Measurements from ENCODE around the gene IDH3G.

The IDH3G gene

DNA sequence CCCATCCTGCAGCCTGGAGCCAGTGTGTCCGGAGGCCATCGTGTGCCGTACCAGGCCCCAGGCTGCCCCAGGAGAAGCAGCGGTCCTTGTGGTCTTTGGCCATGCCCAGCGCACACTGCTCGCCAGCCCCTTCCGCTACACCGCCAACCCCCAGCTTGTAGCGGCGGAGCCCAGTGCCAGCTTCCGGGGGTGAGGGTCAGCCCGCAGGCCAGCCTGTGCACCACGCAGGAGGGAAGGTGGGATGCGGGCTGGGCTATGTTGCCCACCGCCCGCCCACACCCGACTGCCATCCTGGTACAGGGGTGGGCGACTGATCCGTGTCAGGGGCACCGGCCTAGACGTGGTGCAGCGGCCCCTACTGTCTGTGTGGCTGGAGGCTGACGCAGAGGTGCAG is 21.0 kb downstream of the IDH3G start:
- Histone ChIP-seq H3K9me2 (ENCODE audit: low read depth, low read length) (no peaks in the 10 kb centered on the region), H3K27me3 (ENCODE audit: insufficient read depth, low read length) (no peaks in the 10 kb centered on the region), H3K4me3 (ENCODE audit: low read depth, low read length, poor library complexity, severe bottlenecking) (no peak overlapping the region), H3K79me2 (ENCODE audit: insufficient read depth, low read length) (no peaks in the 10 kb centered on the region), H4K20me1 (ENCODE audit: insufficient read depth, low read length) (no peaks in the 10 kb centered on the region), H3K9me3 (ENCODE audit: low read length) (no peaks in the 10 kb centered on the region), H3K4me2 (ENCODE audit: low read length) (no peak overlapping the region), H3K27ac (ENCODE audit: low read depth, low read length, poor library complexity, severe bottlenecking) (no peak overlapping the region), H3K4me1 (ENCODE audit: insufficient read depth, low read length, severe bottlenecking) (no peaks in the 10 kb centered on the region), H3K9ac (ENCODE audit: low read length) (no peak overlapping the region), H3K36me3 (ENCODE audit: insufficient read depth, low read length) (no peaks in the 10 kb centered on the region), H2AFZ (ENCODE audit: low read length) (no peak overlapping the region), H3F3A (ENCODE audit: insufficient read depth, low read length) (no peaks in the 10 kb centered on the region)
- TF ChIP-seq, protein P1, sequence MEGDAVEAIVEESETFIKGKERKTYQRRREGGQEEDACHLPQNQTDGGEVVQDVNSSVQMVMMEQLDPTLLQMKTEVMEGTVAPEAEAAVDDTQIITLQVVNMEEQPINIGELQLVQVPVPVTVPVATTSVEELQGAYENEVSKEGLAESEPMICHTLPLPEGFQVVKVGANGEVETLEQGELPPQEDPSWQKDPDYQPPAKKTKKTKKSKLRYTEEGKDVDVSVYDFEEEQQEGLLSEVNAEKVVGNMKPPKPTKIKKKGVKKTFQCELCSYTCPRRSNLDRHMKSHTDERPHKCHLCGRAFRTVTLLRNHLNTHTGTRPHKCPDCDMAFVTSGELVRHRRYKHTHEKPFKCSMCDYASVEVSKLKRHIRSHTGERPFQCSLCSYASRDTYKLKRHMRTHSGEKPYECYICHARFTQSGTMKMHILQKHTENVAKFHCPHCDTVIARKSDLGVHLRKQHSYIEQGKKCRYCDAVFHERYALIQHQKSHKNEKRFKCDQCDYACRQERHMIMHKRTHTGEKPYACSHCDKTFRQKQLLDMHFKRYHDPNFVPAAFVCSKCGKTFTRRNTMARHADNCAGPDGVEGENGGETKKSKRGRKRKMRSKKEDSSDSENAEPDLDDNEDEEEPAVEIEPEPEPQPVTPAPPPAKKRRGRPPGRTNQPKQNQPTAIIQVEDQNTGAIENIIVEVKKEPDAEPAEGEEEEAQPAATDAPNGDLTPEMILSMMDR (IDR thresholded peaks at IDR 0.05; ENCODE audit: low read length), result peak; percentile 24; the same call in 1 of the 2 replicates
- no peak for TF ChIP-seq EZH2 (IDR thresholded peaks at IDR 0.05; ENCODE audit: borderline replicate concordance, low read length)

DNA sequence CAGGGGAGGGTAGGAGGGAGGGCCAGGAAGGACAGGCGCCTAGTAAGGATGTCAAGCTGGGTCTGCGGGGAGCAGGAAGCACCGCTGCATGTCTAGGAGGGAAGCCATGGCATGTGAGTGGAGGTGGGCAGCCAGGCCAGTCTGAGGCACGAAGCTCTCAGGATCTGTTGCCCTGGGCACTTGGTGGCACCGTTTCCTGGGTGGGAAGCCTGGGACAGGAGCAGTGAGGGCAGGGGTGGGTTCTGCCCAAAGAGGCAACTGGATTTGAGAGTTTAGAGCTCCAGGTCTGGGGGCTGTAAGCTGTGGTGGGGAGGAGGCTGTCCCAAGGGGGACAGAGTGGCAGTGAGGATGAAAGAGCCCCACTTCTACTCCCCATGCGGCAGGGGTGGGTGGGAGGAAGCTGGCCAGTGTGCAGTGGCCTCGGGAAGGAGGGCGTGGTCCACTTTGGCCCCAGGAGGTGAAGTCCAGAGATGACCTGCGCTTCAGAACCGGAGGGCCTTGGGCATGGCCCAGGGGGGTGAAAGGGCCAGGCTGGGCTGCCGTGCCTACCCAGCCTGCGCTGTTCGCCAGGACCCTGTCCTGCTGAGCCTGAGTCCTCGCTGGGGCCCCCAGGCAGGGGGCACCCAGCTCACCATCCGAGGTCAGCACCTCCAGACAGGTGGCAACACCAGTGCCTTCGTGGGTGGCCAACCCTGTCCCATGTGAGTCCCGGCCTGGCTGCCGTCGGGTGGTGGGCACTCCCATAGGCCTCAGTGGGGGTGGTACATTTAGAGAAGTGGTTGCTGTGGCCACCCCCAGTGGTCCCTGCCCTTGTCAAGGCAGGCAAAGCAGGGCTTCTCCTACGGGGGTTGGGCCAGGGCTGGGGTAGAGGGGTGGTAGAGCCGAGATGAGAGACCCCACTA is 21.6 kb downstream of the IDH3G start:
- Histone ChIP-seq H3K27ac (ENCODE audit: low read depth, low read length, poor library complexity, severe bottlenecking) (no peak overlapping the region), H3K4me2 (ENCODE audit: low read length) (no peak overlapping the region), H3K4me1 (ENCODE audit: insufficient read depth, low read length, severe bottlenecking) (no peaks in the 10 kb centered on the region)

DNA sequence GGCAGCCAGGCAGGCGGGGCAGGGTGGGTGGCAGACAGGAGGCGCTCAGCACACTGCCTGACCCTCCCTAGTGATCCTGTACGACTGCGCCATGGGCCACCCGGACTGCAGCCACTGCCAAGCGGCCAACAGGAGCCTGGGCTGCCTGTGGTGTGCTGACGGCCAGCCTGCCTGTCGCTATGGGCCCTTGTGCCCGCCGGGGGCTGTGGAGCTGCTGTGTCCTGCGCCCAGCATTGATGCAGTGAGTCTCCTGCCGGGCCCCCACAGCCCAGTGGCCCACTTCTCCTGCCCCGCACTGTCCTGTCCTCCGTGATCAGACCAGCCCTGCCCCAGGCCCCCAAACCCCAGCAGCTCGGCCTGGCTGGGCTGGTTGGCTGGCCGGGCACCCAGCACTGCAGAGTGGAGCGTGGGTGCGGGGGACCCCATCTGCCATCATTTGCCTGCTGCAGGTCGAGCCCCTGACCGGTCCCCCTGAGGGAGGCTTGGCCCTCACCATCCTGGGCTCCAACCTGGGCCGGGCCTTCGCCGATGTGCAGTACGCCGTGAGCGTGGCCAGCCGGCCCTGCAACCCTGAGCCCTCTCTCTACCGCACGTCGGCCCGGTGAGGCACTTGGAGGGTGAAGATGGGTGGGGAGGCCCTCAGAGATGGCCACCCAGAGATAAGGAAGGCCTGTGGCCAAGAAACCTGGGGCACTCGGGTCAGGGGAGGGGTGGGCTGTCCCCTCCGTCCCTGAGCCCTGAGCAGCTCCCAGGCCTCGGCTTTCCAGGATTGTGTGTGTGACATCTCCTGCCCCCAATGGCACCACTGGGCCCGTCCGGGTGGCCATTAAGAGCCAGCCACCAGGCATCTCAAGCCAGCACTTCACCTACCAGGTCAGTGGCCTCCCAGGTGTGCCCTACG is 22.5 kb downstream of the IDH3G start:
- H3K9me3 ChIP-seq (ENCODE audit: low read length), result no peaks in the 10 kb centered on the region
- no peaks in the 10 kb centered on the region for H3K27me3 ChIP-seq (ENCODE audit: insufficient read depth, low read length)
- H3K27ac ChIP-seq (ENCODE audit: low read depth, low read length, poor library complexity, severe bottlenecking), result no peak overlapping the region
- H2AFZ ChIP-seq (ENCODE audit: low read length), result no peak overlapping the region
- H3K9me2 ChIP-seq (ENCODE audit: low read depth, low read length), result no peaks in the 10 kb centered on the region
- H3K4me1 ChIP-seq (ENCODE audit: insufficient read depth, low read length, severe bottlenecking), result no peaks in the 10 kb centered on the region
- no peak overlapping the region for H3K4me3 ChIP-seq (ENCODE audit: low read depth, low read length, poor library complexity, severe bottlenecking)
- no peaks in the 10 kb centered on the region for H3K36me3 ChIP-seq (ENCODE audit: insufficient read depth, low read length)
- H3F3A ChIP-seq (ENCODE audit: insufficient read depth, low read length), result no peaks in the 10 kb centered on the region
- no peaks in the 10 kb centered on the region for H4K20me1 ChIP-seq (ENCODE audit: insufficient read depth, low read length)
- H3K9ac ChIP-seq (ENCODE audit: low read length), result no peak overlapping the region
- H3K4me2 ChIP-seq (ENCODE audit: low read length), result no peak overlapping the region
- H3K79me2 ChIP-seq (ENCODE audit: insufficient read depth, low read length), result no peaks in the 10 kb centered on the region
- TF ChIP-seq, protein P1 (IDR thresholded peaks at IDR 0.05; ENCODE audit: low read length), result no peak
- TF ChIP-seq EZH2 (IDR thresholded peaks at IDR 0.05; ENCODE audit: borderline replicate concordance, low read length), result no peak

More for the DNA sequence above, 21.6 kb downstream of the IDH3G start:
- Histone ChIP-seq H3K9me3 (ENCODE audit: low read length) (no peaks in the 10 kb centered on the region), H3K4me3 (ENCODE audit: low read depth, low read length, poor library complexity, severe bottlenecking) (no peak overlapping the region), H3K79me2 (ENCODE audit: insufficient read depth, low read length) (no peaks in the 10 kb centered on the region), H2AFZ (ENCODE audit: low read length) (no peak overlapping the region), H3K9me2 (ENCODE audit: low read depth, low read length) (no peaks in the 10 kb centered on the region), H3K27me3 (ENCODE audit: insufficient read depth, low read length) (no peaks in the 10 kb centered on the region), H3F3A (ENCODE audit: insufficient read depth, low read length) (no peaks in the 10 kb centered on the region), H3K9ac (ENCODE audit: low read length) (no peak overlapping the region), H3K36me3 (ENCODE audit: insufficient read depth, low read length) (no peaks in the 10 kb centered on the region), H4K20me1 (ENCODE audit: insufficient read depth, low read length) (no peaks in the 10 kb centered on the region)
- no peak for TF ChIP-seq EZH2 (IDR thresholded peaks at IDR 0.05; ENCODE audit: borderline replicate concordance, low read length)
- TF ChIP-seq, protein P1 (IDR thresholded peaks at IDR 0.05; ENCODE audit: low read length), result no peak

Data from OCI-LY1 (cell line).